SU-DHL-6 (cell line): ENCODE results near the gene GABRA5.

Experiments
- H2AFZ ChIP-seq: fragments of 200-600 bp; sonication (generic); 2 replicates; pipeline ENCODE4 v1.6.1; 2014; ENCODE audit warnings: low read depth, mild to moderate bottlenecking, moderate library complexity, mixed read lengths, antibody characterized with exemption, low read length; ENCODE audit not compliant: severe bottlenecking
- H3F3A ChIP-seq: fragments of 200-600 bp; shearing (Covaris generic); 2 replicates; pipeline ENCODE4 v1.6.0; 2016; ENCODE audit warnings: antibody characterized with exemption, mild to moderate bottlenecking; ENCODE audit not compliant: insufficient read depth
- H3K27ac ChIP-seq: fragments of 200-600 bp; sonication (generic); 2 replicates; pipeline ENCODE4 v1.5.1; 2016; ENCODE audit warnings: low read depth, mild to moderate bottlenecking, low read length, moderate library complexity, mixed read lengths
- H3K27me3 ChIP-seq: fragments of 200-600 bp; sonication (generic), shearing (Covaris generic); 2 replicates; pipeline ENCODE4 v1.6.0; 2014; ENCODE audit warnings: mild to moderate bottlenecking, low read length
- H3K36me3 ChIP-seq: fragments of 200-600 bp; sonication (generic); 2 replicates; pipeline ENCODE4 v1.6.1; 2014; ENCODE audit warnings: mild to moderate bottlenecking, low read length, mixed read lengths
- H3K4me2 ChIP-seq: fragments of 300-600, 200-600 bp; shearing (Covaris generic), sonication (generic); 2 replicates; pipeline ENCODE4 v1.6.0; 2014; ENCODE audit warnings: low read length, low read depth, mild to moderate bottlenecking; ENCODE audit not compliant: poor library complexity, severe bottlenecking
- H3K4me3 ChIP-seq: fragments of 200-600 bp; sonication (generic); 2 replicates; pipeline ENCODE4 v1.5.1; 2014; ENCODE audit warnings: antibody characterized with exemption, low read length, mild to moderate bottlenecking, mixed read lengths; ENCODE audit not compliant: insufficient read depth, poor library complexity, severe bottlenecking
- H3K79me2 ChIP-seq: fragments of 200-600 bp; sonication (generic); 2 replicates; pipeline ENCODE4 v1.6.1; 2014; ENCODE audit warnings: mild to moderate bottlenecking, low read length, moderate library complexity; ENCODE audit not compliant: insufficient read depth
- H3K9ac ChIP-seq: fragments of 200-600 bp; sonication (generic); 2 replicates; pipeline ENCODE4 v1.7.0; 2014; ENCODE audit warnings: mild to moderate bottlenecking, low read length
- H3K9me2 ChIP-seq: fragments of 200-600 bp; sonication (generic); replicated peaks from 2 replicates; pipeline ENCODE4 v1.6.1; 2014; ENCODE audit warnings: low read length; ENCODE audit not compliant: insufficient read depth
- H3K9me3 ChIP-seq: fragments of 200-600 bp; sonication (generic); 2 replicates; pipeline ENCODE4 v1.6.1; 2014; ENCODE audit warnings: low read length, mixed read lengths; ENCODE audit not compliant: insufficient read depth
- H4K20me1 ChIP-seq: fragments of 200-600 bp; sonication (generic); 2 replicates; pipeline ENCODE4 v1.6.1; 2014; ENCODE audit warnings: low read depth, mild to moderate bottlenecking, antibody characterized with exemption, low read length, moderate library complexity, mixed read lengths
- EZH2phosphoT487 ChIP-seq: fragments of 200-600 bp; sonication (generic), shearing (Covaris generic); conservative IDR thresholded peaks from 2 replicates; pipeline ENCODE4 v1.6.1; 2018; ENCODE audit warnings: mild to moderate bottlenecking, antibody characterized with exemption, low read length, moderate library complexity, mixed read lengths
- TF ChIP-seq, protein P1 (sequence below): fragments of 200-600 bp; sonication (generic); IDR thresholded peaks from one replicate; pipeline ENCODE4 v1.5.1; 2017; ENCODE audit warnings: antibody characterized with exemption, mild to moderate bottlenecking, low read length, moderate library complexity; ENCODE audit not compliant: insufficient read depth, poor library complexity, severe bottlenecking

The GABRA5 gene

DNA sequence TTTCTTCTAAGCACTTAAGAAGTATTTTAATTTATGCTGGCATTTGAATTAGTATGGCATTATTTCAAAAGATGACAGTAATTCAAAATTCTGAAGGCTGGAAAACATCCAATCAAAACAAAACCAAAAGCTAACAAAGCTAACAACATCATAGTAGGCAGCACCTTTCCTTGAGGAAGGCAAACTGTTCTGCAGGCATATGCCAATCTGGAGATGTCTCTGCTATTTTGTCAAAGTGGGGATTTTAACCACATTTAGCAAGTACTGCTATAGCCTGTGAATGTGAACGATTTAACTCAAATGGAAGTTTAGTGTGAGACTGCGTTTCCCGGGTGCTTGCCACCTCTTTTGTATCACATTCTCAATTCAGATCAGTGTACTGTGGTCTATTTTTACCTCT lies 16.7 kb upstream of the GABRA5 start:
- Histone ChIP-seq H3K9me3 (no peaks in the 10 kb centered on the region), H4K20me1 (no peaks in the 10 kb centered on the region)

DNA sequence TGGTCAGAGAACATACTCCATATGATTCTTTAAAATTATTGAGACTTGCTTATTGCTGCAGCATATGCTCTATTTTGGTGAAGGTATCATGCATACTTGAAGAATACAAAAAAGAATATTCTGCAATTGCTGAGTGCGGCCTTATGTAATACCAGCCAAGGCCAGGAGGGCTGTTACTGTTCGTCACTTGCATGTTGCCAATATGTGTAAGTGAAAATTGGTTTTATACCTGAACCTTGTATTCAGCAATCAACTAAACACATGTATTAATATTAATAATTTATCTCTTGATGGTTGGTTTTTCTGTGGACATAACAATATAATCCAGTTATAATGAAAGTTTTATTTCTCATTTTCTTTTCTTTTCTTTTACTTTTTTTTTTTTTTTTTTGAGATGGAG lies 13.9 kb upstream of the GABRA5 start:
- H3K9ac ChIP-seq: no peak overlapping the region
- H3K27me3 ChIP-seq: no peaks in the 10 kb centered on the region
- H3F3A ChIP-seq: no peaks in the 10 kb centered on the region
- H3K4me2 ChIP-seq: no peak overlapping the region
- no peak for TF ChIP-seq EZH2phosphoT487
- TF ChIP-seq, protein P1, sequence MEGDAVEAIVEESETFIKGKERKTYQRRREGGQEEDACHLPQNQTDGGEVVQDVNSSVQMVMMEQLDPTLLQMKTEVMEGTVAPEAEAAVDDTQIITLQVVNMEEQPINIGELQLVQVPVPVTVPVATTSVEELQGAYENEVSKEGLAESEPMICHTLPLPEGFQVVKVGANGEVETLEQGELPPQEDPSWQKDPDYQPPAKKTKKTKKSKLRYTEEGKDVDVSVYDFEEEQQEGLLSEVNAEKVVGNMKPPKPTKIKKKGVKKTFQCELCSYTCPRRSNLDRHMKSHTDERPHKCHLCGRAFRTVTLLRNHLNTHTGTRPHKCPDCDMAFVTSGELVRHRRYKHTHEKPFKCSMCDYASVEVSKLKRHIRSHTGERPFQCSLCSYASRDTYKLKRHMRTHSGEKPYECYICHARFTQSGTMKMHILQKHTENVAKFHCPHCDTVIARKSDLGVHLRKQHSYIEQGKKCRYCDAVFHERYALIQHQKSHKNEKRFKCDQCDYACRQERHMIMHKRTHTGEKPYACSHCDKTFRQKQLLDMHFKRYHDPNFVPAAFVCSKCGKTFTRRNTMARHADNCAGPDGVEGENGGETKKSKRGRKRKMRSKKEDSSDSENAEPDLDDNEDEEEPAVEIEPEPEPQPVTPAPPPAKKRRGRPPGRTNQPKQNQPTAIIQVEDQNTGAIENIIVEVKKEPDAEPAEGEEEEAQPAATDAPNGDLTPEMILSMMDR: no peak
- no peaks in the 10 kb centered on the region for H3K9me3 ChIP-seq
- no peaks in the 10 kb centered on the region for H3K9me2 ChIP-seq
- H3K79me2 ChIP-seq: no peaks in the 10 kb centered on the region
- no peak overlapping the region for H3K27ac ChIP-seq
- H2AFZ ChIP-seq: no peak overlapping the region
- no peaks in the 10 kb centered on the region for H3K36me3 ChIP-seq
- H4K20me1 ChIP-seq: no peaks in the 10 kb centered on the region
- no peak overlapping the region for H3K4me3 ChIP-seq

More for the DNA sequence above, 16.7 kb upstream of the GABRA5 start:
- Histone ChIP-seq H2AFZ (no peak overlapping the region), H3K4me3 (no peak overlapping the region), H3K27me3 (no peaks in the 10 kb centered on the region), H3F3A (no peaks in the 10 kb centered on the region), H3K9me2 (no peaks in the 10 kb centered on the region), H3K9ac (no peak overlapping the region), H3K27ac (no peak overlapping the region), H3K79me2 (no peaks in the 10 kb centered on the region), H3K36me3 (no peaks in the 10 kb centered on the region), H3K4me2 (no peak overlapping the region)
- TF ChIP-seq, protein P1: no peak
- no peak for TF ChIP-seq EZH2phosphoT487

DNA sequence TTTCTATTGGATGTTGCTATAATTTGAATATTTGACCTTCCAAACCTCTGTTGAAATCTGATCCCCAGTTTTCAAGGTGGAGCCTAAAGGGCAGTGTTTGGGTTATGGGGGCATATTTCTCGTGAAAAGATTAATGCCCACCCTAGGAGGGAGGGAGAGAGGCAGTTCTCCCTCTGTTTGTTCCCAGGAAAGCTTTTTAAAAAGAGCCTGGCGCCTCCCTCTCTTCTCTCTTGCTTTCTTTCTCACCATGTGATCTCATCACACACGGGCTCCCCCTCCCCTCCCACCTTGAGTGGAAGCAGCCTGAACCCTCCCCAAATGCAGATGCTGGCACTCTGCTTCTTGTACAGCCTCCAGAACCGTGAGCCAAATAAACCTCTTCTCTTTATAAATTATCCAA lies 12.4 kb upstream of the GABRA5 start:
- Histone ChIP-seq H3K4me3 (no peak overlapping the region), H3K4me2 (no peak overlapping the region), H2AFZ (no peak overlapping the region), H3K79me2 (no peaks in the 10 kb centered on the region), H3K9me3 (no peaks in the 10 kb centered on the region), H3K9ac (no peak overlapping the region), H3K36me3 (no peaks in the 10 kb centered on the region), H4K20me1 (no peaks in the 10 kb centered on the region), H3K27me3 (no peaks in the 10 kb centered on the region), H3F3A (no peaks in the 10 kb centered on the region), H3K9me2 (no peaks in the 10 kb centered on the region), H3K27ac (no peak overlapping the region)
- TF ChIP-seq, protein P1: no peak
- no peak for TF ChIP-seq EZH2phosphoT487

DNA sequence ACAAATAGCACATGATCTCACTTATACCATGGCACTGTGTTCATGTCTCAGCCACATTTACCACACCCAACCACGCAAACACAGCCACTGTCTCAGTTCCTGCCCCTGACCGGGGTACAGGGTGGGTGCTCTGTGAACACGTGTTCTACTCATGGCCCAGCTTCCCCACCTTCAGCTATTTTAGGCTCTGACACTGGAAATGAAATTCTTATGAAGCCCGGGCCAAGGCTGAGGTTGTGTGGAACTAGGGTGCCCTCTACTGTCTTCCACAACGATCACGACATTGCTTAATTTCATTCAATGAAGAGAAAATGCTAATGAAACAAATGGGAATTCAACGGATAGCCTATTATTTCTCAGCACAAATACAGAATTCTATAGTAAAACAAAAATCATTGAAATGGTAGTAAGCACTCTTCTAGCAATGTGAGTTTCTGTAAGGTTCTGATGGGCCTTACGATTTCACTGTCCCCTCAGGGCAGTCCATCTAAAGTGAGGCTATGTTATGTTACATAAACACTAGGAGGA lies 2.1 kb upstream of the GABRA5 start:
- TF ChIP-seq, protein P1: peak; percentile 34
- no peak for TF ChIP-seq EZH2phosphoT487
- H3K9me2 ChIP-seq: no peaks in the 10 kb centered on the region
- H4K20me1 ChIP-seq: no peaks in the 10 kb centered on the region
- H3K4me3 ChIP-seq: no peak overlapping the region
- H3K9ac ChIP-seq: no peak overlapping the region
- no peak overlapping the region for H3K27ac ChIP-seq
- no peaks in the 10 kb centered on the region for H3K27me3 ChIP-seq
- H2AFZ ChIP-seq: no peak overlapping the region
- no peaks in the 10 kb centered on the region for H3K9me3 ChIP-seq
- no peaks in the 10 kb centered on the region for H3K79me2 ChIP-seq
- no peak overlapping the region for H3K4me2 ChIP-seq
- no peaks in the 10 kb centered on the region for H3F3A ChIP-seq
- no peaks in the 10 kb centered on the region for H3K36me3 ChIP-seq
